HG03280 (cell line): ENCODE data around the gene VPS35L.

Experiments used
- ATAC-seq: cut with Tn5 transposase; IDR thresholded peaks from one replicate; pipeline ENCODE4 v1.9.1; 2021; ENCODE audit warnings: mild to moderate bottlenecking, moderate library complexity; ENCODE audit not compliant: unreplicated experiment

VPS35L gene

DNA sequence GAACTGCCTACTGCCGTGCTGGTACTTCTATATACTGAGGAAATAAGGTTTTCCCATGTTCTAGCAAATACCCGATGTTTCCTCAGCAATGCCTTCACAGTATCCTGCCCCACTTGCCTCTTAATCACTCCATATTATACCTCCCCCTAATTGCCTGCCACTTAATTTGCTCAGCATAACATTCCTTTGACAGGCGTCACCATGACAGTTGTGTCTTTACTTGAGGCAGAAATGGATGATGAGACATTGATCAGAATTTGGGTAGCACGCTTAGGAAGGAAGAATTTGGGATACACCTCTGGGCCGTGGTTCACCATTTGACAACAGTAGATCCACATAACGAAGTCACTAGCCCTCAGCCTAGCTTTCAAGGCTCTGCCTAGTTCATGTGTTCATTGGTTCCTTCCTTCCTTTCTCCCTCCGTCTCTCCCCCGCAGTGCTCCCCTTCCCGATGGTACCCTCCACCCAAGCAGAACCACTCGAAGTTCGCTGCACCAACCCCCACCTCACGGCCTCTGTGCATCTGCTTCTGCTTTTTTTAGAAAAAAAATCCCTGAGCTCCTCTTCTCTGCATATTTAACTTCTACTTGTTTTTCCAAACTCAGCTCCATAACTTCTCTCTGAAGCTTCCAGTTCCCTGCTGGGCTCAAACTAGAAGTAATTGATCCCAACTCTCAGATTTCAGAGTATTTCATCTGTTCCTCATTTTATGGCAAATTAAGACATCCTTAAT lies 182.0 kb downstream of the VPS35L start:
- ATAC-seq, result no peak

DNA sequence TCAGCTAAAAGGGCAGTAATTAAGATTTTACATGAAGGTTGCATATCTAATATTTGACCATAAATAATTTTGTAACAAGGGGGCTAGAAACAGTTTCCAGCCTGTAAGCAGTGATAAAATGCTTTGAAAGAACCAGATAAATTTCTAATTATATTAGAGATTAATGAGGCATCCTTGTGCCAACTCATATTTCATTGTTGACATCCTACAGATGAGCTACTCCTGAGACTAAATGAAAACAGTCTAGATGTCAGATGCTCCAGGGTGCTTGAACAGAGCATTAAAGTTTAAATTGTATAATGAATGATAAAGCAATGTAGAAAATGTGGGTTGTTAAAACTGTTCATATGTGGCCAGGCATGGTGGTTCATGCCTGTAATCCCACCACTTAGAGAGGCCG lies 185.9 kb downstream of the VPS35L start:
- ATAC-seq, result no peak

DNA sequence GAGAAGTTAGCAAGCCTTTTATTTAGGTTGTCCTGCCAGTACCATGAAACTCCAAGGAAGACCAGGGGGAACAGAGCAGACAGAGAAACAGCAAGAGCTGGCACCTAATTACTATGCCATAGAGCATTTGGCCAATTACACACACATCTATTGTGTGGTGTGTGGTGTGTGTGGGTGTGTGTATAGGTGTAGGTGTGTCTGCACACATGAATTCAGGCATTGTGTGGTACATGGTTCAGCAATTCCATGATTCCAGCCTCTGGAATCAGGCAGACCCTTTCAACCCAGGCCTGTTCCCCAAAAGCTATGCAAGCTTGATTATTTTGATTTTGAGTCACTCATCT lies 188.3 kb downstream of the VPS35L start:
- ATAC-seq, result no peak

DNA sequence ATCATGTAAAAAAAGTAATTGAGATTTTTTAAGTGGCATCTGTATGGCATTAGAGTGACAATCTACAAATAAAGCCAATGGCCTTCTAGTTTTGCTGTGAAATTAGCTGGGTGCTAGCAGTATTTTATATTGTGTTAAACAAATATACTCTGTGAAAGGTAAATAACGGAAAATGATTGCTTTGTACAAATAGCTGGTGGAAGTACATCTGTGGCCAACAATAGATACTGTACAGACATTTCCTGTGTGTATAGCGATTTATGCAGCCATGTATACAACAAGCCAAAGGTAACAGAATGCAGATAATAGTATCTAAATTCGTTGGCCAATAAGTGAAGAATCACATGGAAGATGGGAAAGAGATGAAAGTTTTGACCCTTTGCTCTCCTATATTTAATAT lies 189.2 kb downstream of the VPS35L start:
- ATAC-seq, result no peak

DNA sequence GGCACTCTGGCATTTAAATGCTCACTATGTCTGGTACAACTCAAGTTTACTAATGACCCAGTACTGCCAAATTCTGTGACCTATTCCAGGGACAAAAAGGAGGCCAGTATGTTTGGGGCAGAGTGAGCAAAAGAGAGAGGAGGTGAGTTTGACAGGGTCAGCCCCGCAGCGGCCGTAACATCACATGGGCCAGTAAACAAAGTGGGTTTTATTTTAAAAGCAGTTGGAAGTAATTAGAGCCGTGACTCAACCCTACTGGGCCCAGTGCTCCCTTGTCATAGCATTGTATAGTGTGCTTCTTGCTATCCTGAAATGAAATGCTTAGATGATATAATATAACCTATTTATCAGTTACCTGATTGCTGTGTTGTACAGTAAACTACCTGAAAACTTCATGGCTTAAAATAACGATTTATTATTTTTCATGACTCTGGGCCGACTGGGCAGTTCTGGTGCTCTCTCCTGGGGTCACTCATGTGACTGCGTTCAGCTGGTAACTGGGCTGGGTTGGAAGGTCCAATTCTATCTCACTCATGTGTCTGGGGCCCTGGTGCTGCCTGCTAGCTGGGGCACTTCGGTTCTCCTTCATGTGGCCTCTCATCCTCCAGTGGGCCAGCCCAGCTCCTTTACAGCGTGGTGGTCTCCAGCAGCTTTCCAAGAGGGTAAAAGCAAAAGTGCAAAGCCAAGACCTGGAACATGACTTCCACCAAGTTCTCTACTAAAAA lies 189.9 kb downstream of the VPS35L start:
- ATAC-seq, result no peak

DNA sequence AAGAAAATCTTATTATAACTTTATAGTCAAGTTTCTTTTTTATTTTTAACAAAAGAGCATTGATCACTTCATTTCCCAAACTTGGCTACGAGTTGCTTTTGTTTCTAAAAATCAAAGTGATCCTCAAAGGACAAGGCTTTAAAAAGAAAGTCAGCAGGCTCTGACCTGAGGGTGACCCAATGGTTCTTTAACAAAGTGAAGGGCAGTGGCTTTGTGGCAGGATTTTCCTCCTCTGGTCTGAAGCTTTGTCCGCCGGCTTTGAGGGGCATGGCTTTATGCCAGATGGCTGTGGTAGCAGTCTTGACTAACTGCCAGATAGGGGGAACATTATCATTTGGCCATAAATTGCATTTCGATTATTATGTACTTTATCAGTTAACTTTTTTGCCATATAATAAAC lies 191.1 kb downstream of the VPS35L start:
- no peak for ATAC-seq

DNA sequence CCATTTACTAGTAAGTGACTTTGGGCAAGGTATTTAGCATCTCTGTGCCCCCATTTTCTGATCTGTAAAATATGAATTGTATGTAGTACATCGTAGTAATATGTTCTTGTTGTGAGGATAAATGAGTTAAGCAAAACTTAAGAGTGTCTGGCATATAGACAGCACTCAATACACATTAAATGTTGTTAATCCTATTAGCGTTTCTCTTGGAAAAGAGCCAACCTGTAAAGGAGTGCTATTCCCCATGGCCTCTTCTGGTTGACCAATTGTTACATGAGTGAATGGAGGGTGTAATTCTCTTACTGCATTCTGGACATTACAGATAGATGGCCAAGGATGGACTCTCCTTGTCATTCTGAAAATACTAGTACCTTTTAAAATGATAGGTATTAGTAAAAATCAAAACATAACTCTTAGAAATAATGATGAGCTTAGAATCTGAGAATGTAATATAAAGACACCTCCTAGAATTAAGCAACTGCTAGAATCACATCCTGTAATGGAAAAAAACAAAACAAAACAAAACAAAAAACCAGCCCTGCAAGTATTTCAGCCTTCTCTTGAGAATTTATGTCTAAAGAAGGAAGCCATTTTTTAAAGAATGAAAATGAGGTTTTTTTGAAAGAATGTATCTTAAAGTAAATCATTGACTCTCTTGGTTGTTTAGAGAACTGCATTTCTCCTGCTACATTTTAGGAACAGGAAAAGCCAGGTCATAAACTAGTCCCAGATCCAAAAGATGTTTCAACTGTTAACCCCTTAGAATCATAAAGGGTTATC lies 193.1 kb downstream of the VPS35L start:
- no peak for ATAC-seq

DNA sequence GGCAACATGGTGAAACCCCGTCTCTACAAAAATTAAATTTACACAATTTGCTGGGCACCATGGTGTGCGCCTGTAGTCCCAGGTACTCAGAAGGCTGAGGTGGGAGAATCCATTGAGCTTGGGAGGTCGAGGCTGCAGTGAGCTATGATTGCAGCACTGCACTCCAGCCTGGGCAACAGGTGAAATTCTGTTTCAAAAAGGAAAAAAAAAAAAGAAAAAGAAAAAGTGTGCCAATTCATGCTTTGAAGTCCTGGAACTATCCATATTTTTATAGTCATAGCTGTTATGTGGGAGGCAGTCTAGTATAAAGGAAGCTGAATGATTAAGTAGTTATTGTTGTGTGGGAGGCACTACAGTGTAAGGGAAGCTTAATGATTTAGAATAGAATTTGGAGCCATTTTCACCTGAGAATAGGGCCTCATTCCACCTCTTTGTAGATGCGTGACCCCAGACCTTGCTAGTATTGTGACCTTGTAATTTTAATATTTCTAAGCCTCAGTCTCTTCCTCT lies 194.1 kb downstream of the VPS35L start:
- ATAC-seq, result no peak
